ENCODE data around the gene RPL4. TPM values are rescaled to one million over a fixed set of nuclear protein-coding genes. Genes with fewer than 3 reads are reported as not detected.
A peak's percentile ranks its signal among the peaks of the same experiment; 100 is the strongest.
"Not testable (repeated sequence)": the region's sequence is repeated elsewhere in the genome, so short reads cannot be mapped to it uniquely, and the experiment has no call there.

Gene RPL4
- total RNA-seq, 2 experiments from 2014 or later = 5,151 to 5,211 TPM

GRCh38 chr15:66472176-66472999 lies 32.3 kb downstream of the RPL4 start:
- intact Hi-C loops (cut with micrococcal nuclease) = loop anchor here (2.0 kb wide), 1 partner anchor 86 kb away; the partner anchor contains the start of gene MAP2K1
- ChIA-PET POLR2A (interaction anchor here (0.5 to 1.2 kb wide), 6 partner anchors 9 to 31 kb away, joined by 3 read pairs; partner anchors contain the start of gene SNAPC5), CTCF (interaction anchor here (0.6 to 0.7 kb wide), 4 partner anchors 10 to 168 kb away, joined by 3 read pairs; partner anchors contain the start of gene TIPIN)
- DNase-seq = peak; percentile 67
- peaks cover 57% of the 10 kb centered on the region for H3K4me1 Mint-ChIP-seq (ENCODE audit: low read depth)
- H3K27ac Mint-ChIP-seq = peak overlapping the region; percentile 75
- H3K9me3 Mint-ChIP-seq = no peaks in the 10 kb centered on the region
- H3K36me3 Mint-ChIP-seq = peaks cover 3% of the 10 kb centered on the region
- H3K4me3 Mint-ChIP-seq = peak overlapping the region; percentile 57
- H3K27me3 Mint-ChIP-seq = no peaks in the 10 kb centered on the region

- DNase-seq; POLR2A ChIA-PET; intact Hi-C loops (cut with micrococcal nuclease); H3K36me3 Mint-ChIP-seq; H3K4me3 Mint-ChIP-seq; H3K27me3 Mint-ChIP-seq; H3K9me3 Mint-ChIP-seq; H3K27ac Mint-ChIP-seq: not testable (repeated sequence)
- H3K4me1 Mint-ChIP-seq (ENCODE audit: low read depth) = peaks cover 46% of the 10 kb centered on the region
- CTCF ChIA-PET = interaction anchor here (1.5 kb wide), 1 partner anchor 85 kb away, joined by 4 read pairs; no protein-coding TSS in a partner anchor
Observed at GRCh38 chr15:66470825-66471224, 33.8 kb downstream of the RPL4 start.

GRCh38 chr15:66467162-66468040 lies 37.3 kb downstream of the RPL4 start:
- peaks cover 15% of the 10 kb centered on the region for H3K36me3 Mint-ChIP-seq
- H3K4me3 Mint-ChIP-seq; H3K9me3 Mint-ChIP-seq; DNase-seq; H3K27me3 Mint-ChIP-seq; H3K27ac Mint-ChIP-seq; POLR2A ChIA-PET; intact Hi-C loops (cut with micrococcal nuclease): not testable (repeated sequence)
- CTCF ChIA-PET = interaction anchor here (0.5 kb wide), 1 partner anchor 162 kb away, joined by 3 read pairs; no protein-coding TSS in a partner anchor
- peaks cover 24% of the 10 kb centered on the region for H3K4me1 Mint-ChIP-seq (ENCODE audit: low read depth)

- CTCF ChIA-PET; H3K27ac Mint-ChIP-seq; H3K4me3 Mint-ChIP-seq; H3K27me3 Mint-ChIP-seq; DNase-seq; H3K4me1 Mint-ChIP-seq (ENCODE audit: low read depth); H3K9me3 Mint-ChIP-seq; intact Hi-C loops (cut with micrococcal nuclease): not testable (repeated sequence)
- POLR2A ChIA-PET = interaction anchor here (0.6 kb wide), 1 partner anchor 75 kb away, joined by 4 read pairs; no protein-coding TSS in a partner anchor
- peaks cover 16% of the 10 kb centered on the region for H3K36me3 Mint-ChIP-seq
Observed at GRCh38 chr15:66465294-66465693, 39.4 kb downstream of the RPL4 start.

GRCh38 chr15:66462627-66463026 lies 42.0 kb downstream of the RPL4 start:
- POLR2A ChIA-PET = no interaction called here

GRCh38 chr15:66461917-66462316 lies 42.7 kb downstream of the RPL4 start:
- Mint-ChIP-seq H3K36me3 (peaks cover 10% of the 10 kb centered on the region), H3K4me1 (ENCODE audit: low read depth) (peaks cover 3% of the 10 kb centered on the region), H3K27ac (no peak overlapping the region), H3K9me3 (no peaks in the 10 kb centered on the region), H3K4me3 (no peak overlapping the region), H3K27me3 (no peaks in the 10 kb centered on the region)
- ChIA-PET POLR2A (no interaction called here), CTCF (interaction anchor here (0.6 kb wide), 1 partner anchor 10 kb away, joined by 3 read pairs; no protein-coding TSS in a partner anchor)
- DNase-seq = no peak
- intact Hi-C loops (cut with micrococcal nuclease) = no loop called here

More at GRCh38 chr15:66462627-66463026, 42.0 kb downstream of the RPL4 start:
- no peaks in the 10 kb centered on the region for H3K27me3 Mint-ChIP-seq
- no peak overlapping the region for H3K27ac Mint-ChIP-seq
- CTCF ChIA-PET = no interaction called here
- peaks cover 13% of the 10 kb centered on the region for H3K36me3 Mint-ChIP-seq
- DNase-seq = no peak
- peaks cover 3% of the 10 kb centered on the region for H3K4me1 Mint-ChIP-seq (ENCODE audit: low read depth)
- H3K4me3 Mint-ChIP-seq = no peak overlapping the region
- intact Hi-C loops (cut with micrococcal nuclease) = no loop called here
- H3K9me3 Mint-ChIP-seq = no peaks in the 10 kb centered on the region

- CTCF ChIA-PET = interaction anchor here (0.6 kb wide), 1 partner anchor 68 kb away, joined by 3 read pairs; no protein-coding TSS in a partner anchor
- POLR2A ChIA-PET; H3K27me3 Mint-ChIP-seq; intact Hi-C loops (cut with micrococcal nuclease); H3K4me3 Mint-ChIP-seq; H3K27ac Mint-ChIP-seq; H3K4me1 Mint-ChIP-seq (ENCODE audit: low read depth); DNase-seq; H3K9me3 Mint-ChIP-seq: not testable (repeated sequence)
- H3K36me3 Mint-ChIP-seq = peaks cover 10% of the 10 kb centered on the region
Observed at GRCh38 chr15:66461294-66461693, 43.4 kb downstream of the RPL4 start.

- Mint-ChIP-seq H3K36me3 (peaks cover 6% of the 10 kb centered on the region), H3K27ac (no peak overlapping the region), H3K27me3 (no peaks in the 10 kb centered on the region), H3K4me3 (no peak overlapping the region), H3K9me3 (no peaks in the 10 kb centered on the region), H3K4me1 (ENCODE audit: low read depth) (peaks cover 15% of the 10 kb centered on the region)
- ChIA-PET POLR2A (interaction anchor here (0.8 kb wide), 1 partner anchor 73 kb away, joined by 3 read pairs; the partner anchor contains the start of gene MAP2K1), CTCF (interaction anchor here (0.6 to 1.2 kb wide), 2 partner anchors 12 to 73 kb away, joined by 3 to 4 read pairs; partner anchors contain the start of gene MAP2K1)
- no peak for DNase-seq
- intact Hi-C loops (cut with micrococcal nuclease) = no loop called here
Observed at GRCh38 chr15:66459818-66460615, 44.6 kb downstream of the RPL4 start.

- ChIA-PET CTCF (interaction anchor here (0.9 kb wide), 1 partner anchor 43 kb away, joined by 3 read pairs; no protein-coding TSS in a partner anchor), POLR2A (interaction anchor here (0.6 to 1.9 kb wide), 5 partner anchors 16 to 101 kb away, joined by 3 to 5 read pairs (median 3); partner anchors contain the start of gene SNAPC5)
- no peak overlapping the region for H3K27ac Mint-ChIP-seq
- no peaks in the 10 kb centered on the region for H3K27me3 Mint-ChIP-seq
- peak; percentile 55 for DNase-seq
- no peak overlapping the region for H3K4me3 Mint-ChIP-seq
- H3K9me3 Mint-ChIP-seq = no peaks in the 10 kb centered on the region
- peaks cover 8% of the 10 kb centered on the region for H3K36me3 Mint-ChIP-seq
- peaks cover 18% of the 10 kb centered on the region for H3K4me1 Mint-ChIP-seq (ENCODE audit: low read depth)
- intact Hi-C loops (cut with micrococcal nuclease) = loop anchor here (2.0 kb wide), 1 partner anchor 69 kb away; the partner anchor contains the start of gene MAP2K1
Observed at GRCh38 chr15:66456211-66456610, 48.4 kb downstream of the RPL4 start.

- no peaks in the 10 kb centered on the region for H3K27me3 Mint-ChIP-seq
- H3K27ac Mint-ChIP-seq = no peak overlapping the region
- H3K4me3 Mint-ChIP-seq = no peak overlapping the region
- intact Hi-C loops (cut with micrococcal nuclease) = no loop called here
- POLR2A ChIA-PET = no interaction called here
- H3K4me1 Mint-ChIP-seq (ENCODE audit: low read depth) = peaks cover 16% of the 10 kb centered on the region
- DNase-seq = no peak
- peaks cover 10% of the 10 kb centered on the region for H3K36me3 Mint-ChIP-seq
- no peaks in the 10 kb centered on the region for H3K9me3 Mint-ChIP-seq
- CTCF ChIA-PET = no interaction called here
Observed at GRCh38 chr15:66454143-66454542, 50.5 kb downstream of the RPL4 start.

GRCh38 chr15:66452971-66453580 lies 51.6 kb downstream of the RPL4 start:
- POLR2A ChIA-PET = no interaction called here

More at GRCh38 chr15:66452971-66453580, 51.6 kb downstream of the RPL4 start:
- Mint-ChIP-seq H3K4me1 (ENCODE audit: low read depth) (peaks cover 18% of the 10 kb centered on the region), H3K4me3 (no peak overlapping the region), H3K9me3 (no peaks in the 10 kb centered on the region), H3K27me3 (no peaks in the 10 kb centered on the region), H3K36me3 (peaks cover 14% of the 10 kb centered on the region), H3K27ac (no peak overlapping the region)
- intact Hi-C loops (cut with micrococcal nuclease) = no loop called here
- no peak for DNase-seq
- CTCF ChIA-PET = interaction anchor here (0.6 to 0.9 kb wide), 2 partner anchors 46 to 47 kb away, joined by 3 to 4 read pairs; no protein-coding TSS in a partner anchor

All from activated CD4-positive, alpha-beta memory T cell treated with anti-CD3 and anti-CD28 coated beads for 36 hours (primary cell).